Keratinocyte (primary cell): ENCODE results near the gene MPV17L2. TPM values are rescaled to one million over a fixed set of nuclear protein-coding genes. Genes with fewer than 3 reads are reported as not detected.
A peak's percentile ranks its signal among the peaks of the same experiment; 100 is the strongest.

Experiments
- DNase-seq: peaks from one replicate; pipeline ENCODE4 v3.0.0-alpha.2; 2011; ENCODE audit warnings: low read depth, missing footprints, low spot score
- FAIRE-seq: peaks from 2 replicates; lab custom pipeline; 2011; peaks lifted over from hg19 to GRCh38; lab: Jason Lieb, UNC
- H2AFZ ChIP-seq: 2 replicates; pipeline ENCODE4 v1.6.0; 2012; ENCODE audit warnings: low read length, control low read depth, inconsistent platforms; ENCODE audit not compliant: control insufficient read depth
- H3K27ac ChIP-seq: 2 replicates; pipeline ENCODE4 v1.5.1; 2011; ENCODE audit warnings: low read length; ENCODE audit not compliant: control insufficient read depth, insufficient read depth
- H3K27me3 ChIP-seq: 3 replicates; pipeline ENCODE4 v1.6.0; 2011; ENCODE audit warnings: low read length; ENCODE audit not compliant: control insufficient read depth, insufficient read depth; ENCODE audit errors: extremely low read depth
- H3K36me3 ChIP-seq, 2 experiments: 2 replicates in 1 of 2; 3 replicates in 1 of 2; pipeline ENCODE4 v1.5.1; 2011; ENCODE audit warnings: low read length in 2 of 2, mild to moderate bottlenecking in 1 of 2; ENCODE audit not compliant: control insufficient read depth in 2 of 2, insufficient read depth in 2 of 2; ENCODE audit errors: extremely low read depth in 1 of 2
- H3K4me1 ChIP-seq: 3 replicates; pipeline ENCODE4 v1.5.1; 2011; ENCODE audit warnings: low read length; ENCODE audit not compliant: control insufficient read depth, insufficient read depth; ENCODE audit errors: extremely low read depth
- H3K4me2 ChIP-seq: 3 replicates; pipeline ENCODE4 v1.6.0; 2011; ENCODE audit warnings: low read depth, low read length; ENCODE audit not compliant: control insufficient read depth, insufficient read depth; ENCODE audit errors: extremely low read depth
- H3K4me3 ChIP-seq, 3 experiments: fragments of 200-600 bp in 1 of 3; sonication (generic) in 1 of 3; 2 replicates in 2 of 3; 3 replicates in 1 of 3; pipeline ENCODE4 v1.5.1; 2011 to 2016; ENCODE audit warnings: low read length in 3 of 3, mild to moderate bottlenecking in 3 of 3, control low read depth in 2 of 3, inconsistent platforms in 1 of 3, low read depth in 1 of 3, mixed read lengths in 1 of 3, mixed run types in 1 of 3, moderate library complexity in 1 of 3; ENCODE audit not compliant: control insufficient read depth in 2 of 3, insufficient read depth in 2 of 3; ENCODE audit errors: extremely low read depth in 1 of 3
- H3K79me2 ChIP-seq: 2 replicates; pipeline ENCODE4 v1.6.0; 2012; ENCODE audit warnings: low read length; ENCODE audit not compliant: control insufficient read depth, insufficient read depth
- H3K9ac ChIP-seq: 3 replicates; pipeline ENCODE4 v1.6.0; 2011; ENCODE audit warnings: low read length; ENCODE audit not compliant: control insufficient read depth, insufficient read depth; ENCODE audit errors: extremely low read depth
- H3K9me1 ChIP-seq: 3 replicates; pipeline ENCODE4 v1.6.0; 2011; ENCODE audit warnings: low read length; ENCODE audit not compliant: control insufficient read depth, insufficient read depth; ENCODE audit errors: extremely low read depth
- H3K9me3 ChIP-seq: 2 replicates; pipeline ENCODE4 v1.5.1; 2012; ENCODE audit warnings: low read depth, low read length; ENCODE audit not compliant: control insufficient read depth
- H4K20me1 ChIP-seq: 3 replicates; pipeline ENCODE4 v1.6.0; 2011; ENCODE audit warnings: low read length; ENCODE audit not compliant: control insufficient read depth, insufficient read depth; ENCODE audit errors: extremely low read depth
- CTCF ChIP-seq, 3 experiments: IDR thresholded peaks in 1 of 3; conservative IDR thresholded peaks in 1 of 3; optimal IDR thresholded peaks in 1 of 3; 2 replicates in 2 of 3; 3 replicates in 1 of 3; pipeline versions ENCODE3 to v1.5.1; 2011; ENCODE audit warnings: low read length in 3 of 3, mild to moderate bottlenecking in 3 of 3, moderate library complexity in 2 of 3, control low read depth in 1 of 3, inconsistent platforms in 1 of 3; ENCODE audit not compliant: insufficient read depth in 2 of 3; ENCODE audit errors: extremely low read depth in 1 of 3
- EZH2 ChIP-seq: IDR thresholded peaks from one replicate; pipeline ENCODE4 v1.6.1; 2012; ENCODE audit warnings: inconsistent platforms, mild to moderate bottlenecking, low read length, moderate library complexity
- dilution Hi-C: fragments of 300-500 bp; cut with MboI; formaldehyde crosslinking; loops from one replicate; pipeline ENCODE4 v1.7.0; 2020; ENCODE audit warnings: low sequenced_read_pairs; ENCODE audit not compliant: extremely low pct_ligation_motif_present
- polyA plus RNA-seq, 5 experiments: library from polyadenylated mRNA; depleted of rRNA in 3 of 5; stranded (reverse) in 3 of 5; stranded (forward) in 1 of 5; unstranded in 1 of 5; fragments of >200 nt; gene quantifications; 1 replicate in 1 of 5; 2 replicates in 3 of 5; 3 replicates in 1 of 5; pipeline versions ENCODE4 v1.2.1 to v1.2.3, GENCODE V29; 2011 to 2012; ENCODE audit warnings: missing spikeins in 2 of 5, low read depth in 1 of 5, low replicate concordance in 1 of 5

The MPV17L2 gene
- polyA plus RNA-seq, 1 donor (not counting 4 experiments of a cell fraction or from before 2014, with no cell fraction given): 26.3 TPM

GRCh38 chr19:18225355-18225701, 32.3 kb downstream of the MPV17L2 start:
- Histone ChIP-seq H3K9me1 (no peaks in the 10 kb centered on the region), H3K27ac (no peak overlapping the region), H3K9ac (no peak overlapping the region), H3K4me1 (peaks cover 7% of the 10 kb centered on the region), H3K27me3 (peaks cover 25% of the 10 kb centered on the region), H2AFZ (no peak overlapping the region), H3K4me3 (no peak overlapping the region), H3K4me2 (peak overlapping the region; percentile 74), H3K9me3 (no peaks in the 10 kb centered on the region), H4K20me1 (no peaks in the 10 kb centered on the region), H3K36me3 (no peaks in the 10 kb centered on the region), H3K79me2 (no peaks in the 10 kb centered on the region)
- no peak for DNase-seq
- no peak for FAIRE-seq
- dilution Hi-C loops: no loop called here
- TF ChIP-seq CTCF (optimal IDR thresholded peaks at IDR 0.05 in 1 of 3, IDR thresholded peaks at IDR 0.05 in 1 of 3, conservative IDR thresholded peaks at IDR 0.05 in 1 of 3; ENCODE audit: extremely low read depth in 1 of 3, insufficient read depth in 2 of 3, low read length in 3 of 3): no peak
- TF ChIP-seq EZH2: peak; percentile 70

- H3K4me3 ChIP-seq: no peak within 1 kb of the TSS
Observed at GRCh38 chr19:18225702-18226468, 32.9 kb downstream of the MPV17L2 start, which contains the start of gene PDE4C. Gene PDE4C, minus strand, starts transcription at chr19:18226438. Its CDS starts 23 bp downstream, at chr19:18226415.

More at GRCh38 chr19:18225702-18226468, 32.9 kb downstream of the MPV17L2 start, which contains the start of gene PDE4C:
- TF ChIP-seq EZH2 (peak; percentile 62), CTCF (optimal IDR thresholded peaks at IDR 0.05 in 1 of 3, IDR thresholded peaks at IDR 0.05 in 1 of 3, conservative IDR thresholded peaks at IDR 0.05 in 1 of 3; ENCODE audit: extremely low read depth in 1 of 3, insufficient read depth in 2 of 3, low read length in 3 of 3) (no peak)
- FAIRE-seq (no peak), DNase-seq (no peak)
- Histone ChIP-seq H3K4me1 (peaks cover 7% of the 10 kb centered on the region), H3K4me2 (no peak within 1 kb of the TSS), H3K27me3 (peaks cover 27% of the 10 kb centered on the region), H3K9ac (no peak within 1 kb of the TSS), H4K20me1 (no peaks in the 10 kb centered on the region), H3K27ac (no peak within 1 kb of the TSS), H2AFZ (no peak within 1 kb of the TSS), H3K9me1 (no peaks in the 10 kb centered on the region), H3K36me3 (no peaks in the 10 kb centered on the region), H3K79me2 (no peaks in the 10 kb centered on the region), H3K9me3 (no peaks in the 10 kb centered on the region)
- dilution Hi-C loops: no loop called here
